NB4 (cell line): ENCODE results near the gene LRFN2.

Source experiments
- DNase-seq: peaks from one replicate; pipeline ENCODE4 v3.0.0; 2010; ENCODE audit warnings: low read depth
- H3K4me3 ChIP-seq: one replicate; pipeline ENCODE4 v1.5.1; 2011; ENCODE audit warnings: mild to moderate bottlenecking, low read depth, low read length, moderate library complexity
- CTCF ChIP-seq: IDR thresholded peaks from one replicate; pipeline ENCODE4 v1.5.1; 2012; ENCODE audit warnings: low read depth, low read length
- MAX ChIP-seq: IDR thresholded peaks from 2 replicates; pipeline ENCODE4 v1.6.1; 2011; ENCODE audit warnings: low read depth, low read length
- MYC ChIP-seq: IDR thresholded peaks from 2 replicates; pipeline ENCODE4 v1.6.1; 2011; ENCODE audit warnings: low read depth, low read length
- POLR2A ChIP-seq: IDR thresholded peaks from 2 replicates; pipeline ENCODE4 v1.6.1; 2011; ENCODE audit warnings: mild to moderate bottlenecking; ENCODE audit not compliant: insufficient read length; ENCODE audit errors: extremely low read depth

LRFN2 gene

GRCh38 chr6:40438246-40438887 lies 148.8 kb downstream of the LRFN2 start:
- TF ChIP-seq MAX: no peak
- no peak for TF ChIP-seq CTCF
- TF ChIP-seq MYC: no peak
- no peak for TF ChIP-seq POLR2A
- H3K4me3 ChIP-seq: no peak overlapping the region
- no peak for DNase-seq

- no peak overlapping the region for H3K4me3 ChIP-seq
- DNase-seq: no peak
- TF ChIP-seq MAX (no peak), CTCF (no peak), MYC (no peak)
Measured at GRCh38 chr6:40437631-40438030, 149.5 kb downstream of the LRFN2 start.

- DNase-seq: peak; percentile 69
- no peak overlapping the region for H3K4me3 ChIP-seq
- no peak for TF ChIP-seq MAX
- TF ChIP-seq CTCF: no peak
- TF ChIP-seq POLR2A: no peak
- TF ChIP-seq MYC: no peak
Measured at GRCh38 chr6:40436685-40437604, 150.2 kb downstream of the LRFN2 start.

- TF ChIP-seq MAX (no peak), MYC (no peak), POLR2A (no peak), CTCF (no peak)
- DNase-seq: no peak
- H3K4me3 ChIP-seq: no peak overlapping the region
Measured at GRCh38 chr6:40432982-40433381, 154.2 kb downstream of the LRFN2 start.

- TF ChIP-seq CTCF (no peak), MAX (no peak), POLR2A (no peak), MYC (no peak)
- H3K4me3 ChIP-seq: no peak overlapping the region
- DNase-seq: no peak
Measured at GRCh38 chr6:40431706-40432105, 155.5 kb downstream of the LRFN2 start.
